Stimulated activated CD8-positive, alpha-beta memory T cell treated with anti-CD3 and anti-CD28 coated beads, Interleukin-15, amount 100 ng/mL, for 4 hours (primary cell): ENCODE results near the gene HS3ST6.
"Not testable (repeated sequence)": the region's sequence is repeated elsewhere in the genome, so short reads cannot be mapped to it uniquely, and the experiment has no call there.

Source experiments
- DNase-seq, 2 donors: peaks; one replicate each; pipeline ENCODE4 v3.0.0-alpha.2; 2020; ENCODE audit warnings: low read depth in 2 of 2

Gene HS3ST6

DNA sequence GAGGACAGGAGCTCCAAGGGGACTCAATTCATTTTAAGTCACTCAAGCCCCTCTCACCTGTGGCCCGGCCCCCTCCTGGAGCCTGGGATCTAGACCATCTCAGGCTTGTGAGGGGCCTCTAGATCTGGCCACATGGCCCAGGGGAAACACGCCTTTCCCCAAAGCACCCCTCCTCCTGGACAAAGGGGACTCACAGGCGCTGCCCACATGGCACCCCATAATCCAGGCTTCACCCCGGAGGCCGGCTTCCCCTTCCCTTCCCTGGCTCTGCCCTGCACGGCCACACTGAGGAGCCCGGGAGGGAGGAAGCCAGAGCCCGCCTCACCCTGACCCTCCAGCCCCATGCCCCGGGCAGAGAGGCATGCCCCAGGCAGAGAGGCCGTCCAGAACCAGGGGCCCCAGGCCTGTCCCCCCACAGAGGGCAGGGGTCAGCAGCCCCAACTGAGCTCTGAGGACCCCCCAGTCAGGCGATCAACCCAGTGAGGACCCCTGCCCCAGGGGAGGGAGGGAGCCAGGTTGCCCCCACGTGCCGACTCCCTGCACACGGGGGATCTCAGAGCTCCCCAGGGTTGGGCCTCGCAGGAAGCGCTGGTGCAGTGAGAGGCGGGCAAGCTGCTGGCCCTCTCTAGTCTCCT is 10.9 kb downstream of the HS3ST6 start:
- DNase-seq: no peak

DNA sequence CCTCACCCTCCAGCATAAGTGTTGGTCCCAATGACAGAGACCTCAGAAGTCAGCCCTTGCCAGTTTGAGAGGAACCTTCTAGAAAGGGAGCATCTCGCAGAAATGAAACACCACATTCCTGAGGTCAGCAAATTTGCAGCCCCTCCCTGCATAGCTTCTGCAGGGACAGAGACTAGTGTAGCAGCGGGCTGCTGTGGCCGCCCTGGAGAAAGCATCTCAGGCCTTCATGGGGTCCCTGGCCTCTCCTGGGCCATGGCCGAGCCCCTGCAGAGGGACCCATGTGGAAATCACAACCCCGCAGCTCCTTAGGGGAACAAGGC is 11.4 kb downstream of the HS3ST6 start:
- no peak for DNase-seq

GRCh38 chr16:1906055-1906845 is 12.0 kb downstream of the HS3ST6 start:
- no peak for DNase-seq

DNA sequence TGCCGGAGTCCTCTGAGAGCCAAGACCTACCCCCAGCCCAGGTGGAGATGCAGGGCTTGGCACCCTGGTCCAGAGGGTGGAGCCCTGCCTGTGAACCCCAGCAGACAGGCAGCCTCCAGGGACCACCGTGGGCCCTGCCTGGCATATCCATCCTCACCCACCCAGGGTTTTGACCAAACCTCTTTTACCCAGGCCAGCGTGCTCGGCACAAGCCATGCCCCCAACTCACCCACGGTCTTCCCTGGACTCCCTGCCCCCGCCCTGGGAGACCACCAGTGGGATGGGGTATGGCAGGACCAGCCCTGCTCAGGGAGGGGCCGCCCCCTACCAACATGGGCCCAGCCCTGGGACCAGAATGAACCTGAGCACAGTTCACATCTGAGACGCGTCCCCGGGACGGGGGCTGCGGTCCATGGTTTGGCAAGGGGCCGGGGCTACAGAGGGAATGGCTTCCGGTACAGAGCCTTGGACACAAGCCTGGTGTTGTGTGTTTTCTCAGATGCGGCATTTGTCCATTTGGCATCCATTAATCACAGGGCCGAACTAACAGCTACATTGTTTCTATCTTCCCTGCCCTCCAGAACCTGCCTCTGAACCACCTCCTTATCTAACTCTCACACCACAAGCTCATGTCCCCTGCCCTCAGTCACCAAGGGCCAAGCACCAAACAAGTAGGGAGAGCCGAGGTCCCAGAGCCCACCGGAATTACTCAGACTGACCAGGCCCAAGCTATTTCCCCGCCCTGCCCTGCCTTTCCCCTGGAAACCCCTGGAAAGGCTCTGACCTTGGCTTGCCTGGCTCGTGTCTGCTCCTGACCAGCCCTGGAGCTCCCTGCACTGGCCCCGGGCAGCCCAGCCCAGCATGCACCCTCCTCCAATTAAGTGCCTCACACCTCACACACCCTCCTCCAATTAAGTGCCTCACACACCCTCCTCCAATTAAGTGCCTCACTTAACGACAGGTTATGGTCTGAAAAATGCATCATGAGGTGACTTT is 14.1 kb downstream of the HS3ST6 start:
- DNase-seq: no peak

- DNase-seq: no peak
These were observed 15.0 kb downstream of the HS3ST6 start for GRCh38 chr16:1903220-1903574.

GRCh38 chr16:1902547-1903219 is 15.5 kb downstream of the HS3ST6 start:
- DNase-seq: no peak

DNA sequence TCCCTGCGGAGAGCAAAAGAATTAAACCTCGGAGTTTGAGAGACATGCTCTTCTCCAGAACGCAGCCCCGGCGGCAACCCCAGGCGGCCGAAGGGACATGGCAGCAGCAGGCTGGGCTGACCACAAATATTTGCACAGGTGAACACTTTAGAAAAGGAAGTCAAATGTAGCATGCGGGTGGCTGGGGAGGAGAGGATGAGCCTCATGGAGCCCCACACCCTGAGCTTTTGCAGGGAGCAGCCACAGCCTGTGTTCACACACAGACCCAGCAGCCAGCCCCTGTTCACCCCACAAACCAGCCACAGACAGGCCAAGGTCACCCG is 17.8 kb downstream of the HS3ST6 start:
- DNase-seq: no peak

GRCh38 chr16:1899641-1900451 is 18.4 kb downstream of the HS3ST6 start:
- DNase-seq: no peak

- not testable (repeated sequence) for DNase-seq
These were observed 20.5 kb downstream of the HS3ST6 start for GRCh38 chr16:1897692-1898091.

DNA sequence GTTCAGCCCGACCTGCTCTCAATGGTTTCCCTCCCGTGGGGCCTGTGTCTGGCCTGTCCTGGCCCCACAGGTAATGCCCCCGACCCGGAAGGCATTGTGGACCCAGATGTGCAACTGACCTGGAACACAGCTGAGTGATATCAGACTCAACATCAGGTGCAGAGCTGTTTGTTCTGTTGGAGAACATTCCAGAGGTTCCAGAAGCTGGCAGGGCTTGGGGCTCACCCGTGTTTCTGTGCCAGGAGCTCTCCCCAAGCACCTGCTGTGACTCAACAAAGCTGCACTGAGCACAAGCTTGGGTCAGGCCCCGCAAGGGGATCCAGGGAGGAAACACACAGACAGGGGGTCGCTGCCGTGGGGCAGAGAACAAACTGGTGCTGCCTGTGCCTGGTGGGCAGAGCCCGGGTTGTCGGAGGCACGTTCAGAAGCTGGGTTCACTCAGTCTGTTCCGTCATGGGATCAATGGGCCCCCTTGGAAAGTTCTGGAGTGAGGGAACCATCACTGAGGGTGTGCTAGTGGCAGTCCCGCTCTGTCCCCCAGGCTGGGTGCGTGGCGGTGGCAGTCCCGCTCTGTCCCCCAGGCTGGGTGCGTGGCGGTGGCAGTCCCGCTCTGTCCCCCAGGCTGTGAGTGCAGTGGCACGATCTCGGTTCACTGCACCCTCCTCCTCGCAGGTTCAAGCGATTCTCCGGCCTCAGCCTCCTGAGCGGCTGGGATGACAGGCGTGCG is 22.1 kb downstream of the HS3ST6 start:
- DNase-seq: no peak

- DNase-seq: no peak
These were observed 23.1 kb downstream of the HS3ST6 start for GRCh38 chr16:1895068-1895467.

GRCh38 chr16:1890708-1891050 is 27.5 kb downstream of the HS3ST6 start:
- no peak for DNase-seq

DNA sequence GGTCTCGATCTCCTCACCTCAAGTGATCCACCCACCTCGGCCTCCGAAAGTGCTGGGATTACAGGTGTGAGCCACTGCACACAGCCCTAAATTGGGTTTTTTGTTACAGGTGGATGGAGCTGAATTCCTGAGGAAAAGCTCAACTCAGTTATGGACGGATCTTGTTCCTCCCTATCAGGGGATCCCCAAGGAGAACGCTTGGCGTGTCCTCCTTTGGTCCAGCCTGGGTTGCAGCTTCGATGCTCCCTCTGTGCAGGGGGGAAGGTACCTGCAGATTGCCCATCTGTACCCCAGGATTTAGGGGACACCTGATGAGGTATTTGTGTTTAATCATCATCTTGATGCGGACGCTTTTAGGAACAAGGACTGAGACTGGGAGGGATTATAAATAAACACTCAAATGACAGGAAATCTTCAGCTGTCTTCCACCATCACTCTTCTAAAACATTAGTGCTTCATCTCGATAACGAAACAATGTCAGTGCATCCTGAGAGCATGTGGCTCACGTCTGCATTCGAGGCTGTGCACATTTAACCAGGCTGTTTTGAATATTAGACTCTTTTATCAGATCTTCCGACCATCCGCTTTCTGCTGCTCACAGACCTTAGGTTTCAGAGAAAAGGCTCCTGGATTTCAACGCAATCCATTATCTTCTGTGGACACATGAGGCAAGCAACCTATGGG is 28.0 kb downstream of the HS3ST6 start:
- DNase-seq: no peak

GRCh38 chr16:1887711-1888354 is 30.4 kb downstream of the HS3ST6 start:
- DNase-seq: no peak

GRCh38 chr16:1884889-1885288 is 33.3 kb downstream of the HS3ST6 start:
- DNase-seq: no peak

DNA sequence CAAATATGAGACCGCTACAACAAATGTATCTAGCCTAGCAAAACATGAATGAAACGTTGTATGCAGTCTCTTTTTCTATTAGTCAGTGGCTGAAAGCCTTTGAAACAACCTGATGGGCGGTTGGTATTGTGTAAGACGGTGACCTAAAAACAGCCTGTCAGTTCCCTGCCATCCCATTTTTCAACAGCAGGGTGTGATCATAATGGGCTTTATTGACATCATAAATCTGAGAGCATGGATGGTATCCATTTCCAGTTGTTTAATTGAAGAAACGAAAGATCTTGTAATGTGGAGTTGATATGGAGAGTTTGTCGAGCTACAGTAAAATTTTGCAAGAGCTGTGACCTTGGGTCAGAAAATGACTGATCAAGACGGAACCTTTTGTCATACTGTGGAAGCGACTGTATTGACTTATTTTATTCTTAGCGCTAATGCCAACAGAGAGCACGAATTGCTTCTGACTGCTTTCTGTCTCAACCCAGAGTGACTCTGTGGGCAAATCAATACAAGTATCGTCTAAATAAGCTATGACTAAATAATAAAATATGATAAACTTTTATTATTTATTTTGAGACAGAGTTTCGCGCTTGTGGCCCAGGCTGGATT is 34.0 kb downstream of the HS3ST6 start:
- no peak for DNase-seq

DNA sequence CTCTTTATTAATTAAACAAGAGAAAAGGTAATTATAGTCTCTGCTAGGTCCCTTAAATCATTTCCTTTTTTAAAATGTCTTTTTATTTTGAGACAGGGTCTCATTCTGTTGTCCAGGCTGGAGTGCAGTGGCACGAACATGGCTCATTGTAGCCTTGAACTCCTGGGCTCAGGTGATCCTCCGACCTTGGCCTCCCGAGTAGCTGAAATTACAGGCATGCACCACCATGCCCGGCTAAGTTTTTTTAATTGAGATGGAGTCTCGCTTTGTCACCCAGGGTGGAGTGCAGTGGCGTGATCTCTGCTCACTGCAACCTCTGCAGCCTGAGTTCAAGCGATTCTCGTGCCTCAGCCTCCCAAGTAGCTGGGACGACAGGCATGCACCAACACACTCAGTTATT is 37.0 kb downstream of the HS3ST6 start:
- not testable (repeated sequence) for DNase-seq

- DNase-seq: no peak
These were observed 38.7 kb downstream of the HS3ST6 start for GRCh38 chr16:1879477-1879876.

- no peak for DNase-seq
These were observed 40.0 kb downstream of the HS3ST6 start for GRCh38 chr16:1878256-1878655.
